Neural cell (in vitro differentiated cells): ENCODE data around the gene ADRA2B.

Experiments
- CTCF ChIP-seq: fragments of 450-650 bp; IDR thresholded peaks from 2 replicates; pipeline ENCODE4 v1.5.1; 2014; ENCODE audit warnings: antibody characterized with exemption, mild to moderate bottlenecking, moderate library complexity; ENCODE audit not compliant: poor library complexity, severe bottlenecking
- EP300 ChIP-seq: fragments of 450-650 bp; conservative IDR thresholded peaks from 2 replicates; pipeline ENCODE4 v1.6.1; 2014; ENCODE audit warnings: antibody characterized with exemption, mild to moderate bottlenecking, moderate library complexity; ENCODE audit not compliant: poor library complexity, severe bottlenecking
- EZH2 ChIP-seq: fragments of 200-600, 300-800 bp; shearing (Covaris generic), sonication (generic); IDR thresholded peaks from 2 replicates; pipeline ENCODE4 v1.6.1; 2014; ENCODE audit warnings: antibody characterized with exemption, low read length, borderline replicate concordance, mild to moderate bottlenecking; ENCODE audit not compliant: insufficient read depth, poor library complexity, severe bottlenecking
- REST ChIP-seq: IDR thresholded peaks from 2 replicates; pipeline ENCODE4 v1.6.1; 2012; ENCODE audit warnings: borderline replicate concordance
- TAF1 ChIP-seq: IDR thresholded peaks from 2 replicates; pipeline ENCODE4 v1.6.1; 2012; ENCODE audit warnings: low read depth

GRCh38 chr2:96083064-96083939 is 33.1 kb downstream of the ADRA2B start:
- TF ChIP-seq EZH2 (no peak), CTCF (no peak), TAF1 (no peak), REST (no peak), EP300 (no peak)
